Stimulated activated CD8-positive, alpha-beta memory T cell treated with anti-CD3 and anti-CD28 coated beads, Interleukin-7, amount 100 ng/mL, for 24 hours (primary cell): ENCODE measurements around the gene C22orf23.
"Not testable (repeated sequence)": the region's sequence is repeated elsewhere in the genome, so short reads cannot be mapped to it uniquely, and the experiment has no call there.

ENCODE experiments used
- DNase-seq: peaks from one replicate; pipeline ENCODE4 v3.0.0-alpha.2; 2020; ENCODE audit warnings: low read depth

The C22orf23 gene

DNA sequence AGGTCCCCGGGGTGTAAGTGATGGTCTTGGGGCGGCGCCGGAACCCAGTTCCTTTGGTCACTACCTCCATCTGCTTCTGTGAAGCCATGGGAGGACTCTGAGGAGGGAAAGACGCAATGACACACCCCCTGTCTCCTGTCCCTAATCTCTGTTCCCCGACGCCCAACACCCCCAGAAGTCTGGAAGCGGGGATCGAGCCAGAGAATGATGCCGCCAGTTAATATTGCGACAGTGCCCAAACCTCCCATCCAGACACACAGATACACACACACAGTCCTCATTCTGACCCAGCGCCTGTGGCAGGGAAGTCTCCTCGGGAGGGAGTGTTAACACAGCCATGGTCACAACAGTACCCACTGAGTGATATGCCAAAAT, 352 bp downstream of the C22orf23 start:
- no peak for DNase-seq

DNA sequence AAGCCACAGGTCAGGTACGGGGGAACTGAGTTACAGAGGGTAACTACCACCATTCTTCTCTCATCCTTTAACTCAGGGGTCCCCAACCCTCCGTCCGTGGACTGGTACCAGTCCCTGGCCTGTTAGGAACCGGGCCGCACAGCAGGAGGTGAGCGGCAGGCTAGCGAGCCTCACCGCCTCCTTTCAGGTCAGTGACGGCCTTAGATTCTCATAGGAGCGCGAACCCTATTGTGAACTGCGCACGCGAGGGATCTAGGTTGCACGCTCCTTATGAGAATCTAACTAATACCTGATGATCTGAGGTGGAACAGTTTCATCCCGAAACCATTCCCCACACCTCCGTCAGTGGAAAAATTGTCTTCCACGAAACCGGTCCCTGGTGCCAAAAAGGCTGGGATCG, 772 bp downstream of the C22orf23 start:
- not testable (repeated sequence) for DNase-seq

DNA sequence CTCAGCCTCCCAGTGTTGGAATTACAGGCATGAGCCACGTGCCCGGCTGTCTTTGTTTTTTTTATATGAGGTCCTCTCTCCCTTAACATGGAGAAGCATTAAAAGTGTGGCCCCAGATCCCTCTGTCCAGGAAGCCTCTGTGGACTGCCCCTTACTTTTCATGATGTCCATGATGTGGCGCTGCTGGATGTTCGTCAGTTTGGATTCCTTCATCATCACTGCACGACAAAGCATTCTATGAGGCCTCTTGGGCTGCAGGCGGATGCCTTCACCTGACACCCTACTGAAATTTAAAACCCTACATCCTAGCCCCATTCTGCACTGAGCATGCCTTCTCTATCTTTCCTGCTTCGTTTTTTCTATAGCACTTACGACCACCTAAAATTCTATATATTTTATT, 2.1 kb downstream of the C22orf23 start:
- DNase-seq = no peak

GRCh38 chr22:37947142-37947795, 6.1 kb downstream of the C22orf23 start:
- not testable (repeated sequence) for DNase-seq

DNA sequence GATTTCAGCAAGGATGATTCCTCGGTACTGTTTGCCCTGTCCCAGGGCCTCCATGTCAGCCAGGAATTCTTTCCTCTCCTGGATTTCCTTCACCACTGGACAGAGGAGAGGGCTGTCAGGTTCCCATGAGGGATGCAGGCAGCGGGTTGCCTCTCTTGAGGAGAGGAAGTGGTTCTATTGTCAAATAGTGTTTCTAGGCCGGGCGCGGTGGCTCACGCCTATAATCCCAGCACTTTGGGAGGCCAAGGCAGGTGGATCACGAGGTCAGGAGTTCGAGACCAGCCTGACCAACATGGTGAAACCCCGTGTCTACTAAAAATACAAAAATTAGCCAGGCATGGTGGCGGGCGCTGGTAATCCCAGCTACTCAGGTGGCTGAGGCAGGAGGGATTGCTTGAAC, 9.0 kb downstream of the C22orf23 start:
- DNase-seq = not testable (repeated sequence)

DNA sequence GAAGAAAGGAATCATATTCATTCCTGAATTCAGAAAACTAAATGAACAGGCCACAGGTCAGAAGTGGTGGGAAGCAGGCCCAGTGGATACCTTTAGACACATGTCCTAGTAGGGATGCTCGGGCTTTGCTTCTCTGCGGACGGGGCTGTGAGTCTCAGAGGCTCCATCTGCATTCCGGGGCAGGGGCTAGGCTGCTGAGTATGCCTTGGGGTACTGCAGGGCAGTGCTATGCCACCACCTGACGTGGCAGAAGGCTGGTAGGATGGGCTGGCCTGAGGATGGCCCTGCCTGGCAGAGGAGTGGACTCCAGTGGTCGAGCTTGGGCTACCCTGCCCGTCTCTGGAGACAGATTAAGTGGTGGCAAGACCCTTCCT, 9.6 kb downstream of the C22orf23 start:
- DNase-seq = no peak

- DNase-seq = no peak
Observed at GRCh38 chr22:37943136-37943824, 10.1 kb downstream of the C22orf23 start.

DNA sequence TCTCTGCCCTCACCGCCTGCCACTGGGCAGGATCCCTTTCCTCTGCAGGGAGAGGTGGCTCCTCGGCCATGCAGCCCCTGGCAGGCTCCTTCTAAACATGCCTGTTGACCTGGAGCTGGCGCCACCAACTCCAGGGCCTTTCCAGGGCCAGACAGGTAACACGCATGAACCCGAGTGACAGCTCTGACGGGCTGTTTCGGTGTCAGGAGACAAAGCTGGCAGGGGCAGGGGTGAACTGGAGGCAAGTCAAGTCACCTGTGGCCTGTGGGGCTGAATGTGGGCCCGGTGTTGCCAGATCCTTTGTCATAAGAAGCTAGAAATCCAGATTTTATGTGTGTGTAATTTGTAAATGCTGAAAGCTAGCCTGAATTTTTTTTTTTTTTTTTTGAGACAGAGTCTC, 11.3 kb downstream of the C22orf23 start:
- no peak for DNase-seq

DNA sequence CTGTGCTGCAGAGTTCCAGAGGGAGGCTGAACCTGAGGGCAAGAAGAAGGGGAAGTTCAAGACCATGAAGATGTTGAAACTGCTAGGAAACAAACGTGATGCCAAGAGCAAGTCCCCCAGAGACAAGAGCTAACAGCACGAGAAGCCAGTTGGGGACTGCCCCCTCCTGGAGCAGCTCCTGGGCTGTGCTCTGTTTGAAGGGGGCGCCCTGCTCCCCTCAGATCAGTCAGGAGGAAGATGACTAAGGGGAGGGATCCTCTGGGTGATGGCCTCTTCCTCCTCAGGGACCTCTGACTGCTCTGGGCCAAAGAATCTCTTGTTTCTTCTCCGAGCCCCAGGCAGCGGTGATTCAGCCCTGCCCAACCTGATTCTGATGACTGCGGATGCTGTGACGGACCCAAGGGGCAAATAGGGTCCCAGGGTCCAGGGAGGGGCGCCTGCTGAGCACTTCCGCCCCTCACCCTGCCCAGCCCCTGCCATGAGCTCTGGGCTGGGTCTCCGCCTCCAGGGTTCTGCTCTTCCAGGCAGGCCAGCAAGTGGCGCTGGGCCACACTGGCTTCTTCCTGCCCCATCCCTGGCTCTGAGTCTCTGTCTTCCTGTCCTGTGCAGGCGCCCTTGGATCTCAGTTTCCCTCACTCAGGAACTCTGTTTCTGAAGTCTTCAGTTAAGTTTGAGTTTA, 12.6 kb downstream of the C22orf23 start:
- no peak for DNase-seq

DNA sequence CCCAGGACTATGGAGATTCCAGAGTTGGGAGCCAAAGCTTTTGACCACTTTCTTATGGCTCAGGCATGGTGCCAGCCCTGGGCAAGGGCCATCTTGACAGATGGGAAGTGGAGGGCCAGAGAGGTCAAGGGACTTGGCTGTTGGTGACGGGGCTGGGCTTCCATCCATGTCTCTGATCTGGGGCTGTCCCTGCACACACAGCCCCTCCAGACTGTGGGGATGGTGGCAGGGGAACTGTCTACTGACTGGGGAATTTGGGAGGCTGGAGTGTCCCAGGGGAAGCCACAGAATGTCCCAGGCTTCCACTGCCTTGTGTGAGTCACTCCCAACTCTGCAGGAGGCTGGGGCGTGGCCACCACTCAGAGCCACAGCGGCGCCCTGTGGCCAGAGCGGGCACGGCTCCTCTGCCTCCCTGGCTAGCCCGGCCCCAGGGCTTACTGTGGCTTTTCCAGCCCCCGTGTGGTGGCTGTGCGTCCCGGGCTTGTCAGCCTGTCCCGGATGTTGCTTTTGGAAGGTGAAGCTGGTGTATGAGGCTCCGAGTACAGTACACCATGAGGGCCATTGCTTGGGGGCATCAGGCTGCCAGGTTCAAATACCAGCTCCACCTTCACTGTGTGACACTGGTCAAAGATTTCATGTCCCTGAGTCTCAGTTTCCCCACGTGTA, 19.6 kb downstream of the C22orf23 start:
- DNase-seq = peak; percentile 64

DNA sequence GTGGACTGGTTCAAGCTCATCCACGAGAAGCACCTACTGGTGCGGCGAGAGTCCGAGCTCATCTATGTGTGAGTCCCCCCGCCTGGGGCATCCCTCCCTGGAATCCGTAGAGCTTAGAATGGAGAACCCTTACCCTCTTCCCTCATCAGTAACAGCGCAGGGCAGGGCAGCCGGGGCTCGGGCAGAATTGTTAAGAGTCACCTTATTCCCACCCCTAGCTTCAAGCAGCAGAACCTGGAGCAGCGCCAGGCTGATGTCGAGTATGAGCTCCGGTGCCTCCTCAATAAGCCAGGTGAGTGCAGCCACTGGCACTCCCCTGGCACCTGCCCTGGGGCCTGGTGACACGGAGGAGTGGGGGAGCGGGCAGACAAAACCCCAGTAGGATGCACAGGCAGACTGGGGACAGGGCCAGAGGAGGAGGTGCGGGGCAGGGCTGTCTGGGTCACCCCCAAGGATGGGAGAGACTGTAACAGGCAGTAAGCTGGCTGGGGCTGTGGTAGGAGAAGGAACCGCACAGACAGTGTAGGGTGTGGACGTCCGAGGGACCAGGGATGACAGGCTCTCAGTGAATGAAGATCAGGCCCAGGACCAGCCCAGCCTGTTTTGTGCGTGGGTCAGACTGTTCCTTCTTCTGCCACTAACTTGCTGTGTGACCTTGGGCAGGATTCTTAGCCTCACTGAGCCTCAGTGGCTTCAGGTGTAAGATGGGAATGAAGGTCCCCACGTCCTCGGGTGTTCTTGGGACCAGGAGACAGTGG, 20.4 kb downstream of the C22orf23 start:
- DNase-seq = no peak

DNA sequence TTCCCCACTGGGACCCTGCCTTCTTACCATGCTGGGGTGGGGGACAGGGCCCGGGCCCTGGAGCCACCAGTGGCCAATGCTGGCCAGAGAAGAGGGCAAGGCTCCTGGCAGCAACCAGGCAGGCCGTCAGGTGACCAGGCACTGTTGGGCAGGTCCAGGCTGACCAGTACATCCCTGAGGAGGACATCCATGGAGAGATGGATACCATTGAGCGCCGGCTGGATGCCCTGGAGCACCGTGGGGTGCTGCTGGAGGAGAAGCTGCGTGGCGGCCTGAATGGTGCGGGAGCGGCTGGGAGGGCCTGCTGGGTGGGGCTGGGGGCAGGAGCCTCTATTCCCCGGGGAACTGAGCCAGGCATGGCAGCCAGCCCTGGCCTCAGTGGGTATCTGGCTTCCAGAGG, 21.0 kb downstream of the C22orf23 start:
- DNase-seq = no peak

GRCh38 chr22:37931893-37932389, 21.5 kb downstream of the C22orf23 start:
- no peak for DNase-seq

DNA sequence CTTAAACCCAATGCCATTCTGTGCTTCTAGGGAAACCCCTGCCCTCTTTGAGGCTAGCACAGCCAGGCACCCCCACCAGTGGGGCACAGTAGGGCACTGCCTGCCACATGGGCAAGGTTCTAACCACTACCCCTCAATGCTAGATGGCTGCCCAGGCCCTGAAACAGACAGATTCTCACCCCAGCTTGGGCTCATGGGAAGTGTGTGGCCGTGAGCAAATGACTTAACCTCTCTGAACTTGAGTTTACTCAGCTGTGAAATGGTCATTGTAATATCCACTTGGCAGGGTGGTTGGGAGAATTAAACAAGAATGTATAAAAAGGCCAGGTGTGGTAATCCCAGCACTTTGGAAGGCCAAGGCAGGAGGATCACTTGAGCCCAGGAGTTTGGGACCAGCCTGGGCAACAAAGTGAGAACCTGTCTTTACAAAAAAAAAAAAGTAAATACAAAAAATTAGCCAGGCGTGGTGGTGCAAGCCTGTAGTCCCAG, 22.4 kb downstream of the C22orf23 start:
- no peak for DNase-seq

DNA sequence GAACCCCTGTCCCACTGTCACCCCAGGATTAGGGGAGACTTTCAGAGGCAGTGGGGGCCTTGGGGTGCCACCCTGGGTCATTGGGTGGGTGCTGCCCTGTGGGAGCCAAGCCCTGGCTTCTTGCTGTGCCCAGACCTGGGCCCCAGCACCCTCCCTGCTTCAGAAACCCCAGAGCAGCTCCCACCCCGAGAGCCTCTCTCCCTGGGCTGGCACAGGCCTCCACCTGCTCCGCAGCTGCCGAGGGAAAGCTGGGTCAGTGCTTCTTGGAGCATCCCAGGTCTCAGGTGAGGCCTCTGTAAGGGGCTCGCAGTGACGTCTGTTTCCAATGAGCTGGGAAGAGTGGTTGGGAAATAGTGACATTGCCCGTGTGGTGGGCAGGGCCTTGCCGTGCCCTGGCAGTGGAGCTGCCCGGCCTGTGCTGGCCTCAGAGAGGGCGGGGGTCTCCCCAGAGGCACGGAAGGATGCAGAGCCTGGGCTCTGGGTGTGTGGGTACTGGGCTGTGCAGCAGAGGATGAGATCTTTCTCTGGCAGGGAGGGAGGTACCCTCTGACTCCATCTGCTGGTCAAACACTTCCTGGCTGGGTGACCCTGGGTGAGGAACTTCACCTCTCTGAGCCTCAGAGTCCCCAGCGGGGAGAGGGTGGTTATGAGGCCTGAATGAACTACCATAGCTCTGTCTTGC, 23.0 kb downstream of the C22orf23 start:
- no peak for DNase-seq

GRCh38 chr22:37929390-37929789, 24.0 kb downstream of the C22orf23 start:
- DNase-seq = no peak

DNA sequence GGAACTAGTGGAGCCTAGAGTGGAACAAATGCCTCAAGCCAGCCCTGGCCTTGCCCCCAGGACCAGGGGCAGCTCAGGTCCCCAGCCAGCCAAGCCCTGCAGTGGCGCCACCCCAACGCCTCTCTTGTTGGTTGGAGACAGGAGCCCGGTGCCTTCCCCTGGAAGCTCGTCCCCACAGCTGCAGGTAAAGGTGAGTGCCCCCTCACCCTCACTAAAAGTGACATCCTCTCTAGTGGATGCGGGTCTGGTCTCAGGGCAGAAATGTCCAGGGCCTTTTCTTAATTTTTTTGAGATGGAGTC, 25.8 kb downstream of the C22orf23 start:
- no peak for DNase-seq

GRCh38 chr22:37926771-37927636, 26.4 kb downstream of the C22orf23 start:
- DNase-seq = no peak

GRCh38 chr22:37926358-37926757, 27.0 kb downstream of the C22orf23 start:
- DNase-seq = no peak

DNA sequence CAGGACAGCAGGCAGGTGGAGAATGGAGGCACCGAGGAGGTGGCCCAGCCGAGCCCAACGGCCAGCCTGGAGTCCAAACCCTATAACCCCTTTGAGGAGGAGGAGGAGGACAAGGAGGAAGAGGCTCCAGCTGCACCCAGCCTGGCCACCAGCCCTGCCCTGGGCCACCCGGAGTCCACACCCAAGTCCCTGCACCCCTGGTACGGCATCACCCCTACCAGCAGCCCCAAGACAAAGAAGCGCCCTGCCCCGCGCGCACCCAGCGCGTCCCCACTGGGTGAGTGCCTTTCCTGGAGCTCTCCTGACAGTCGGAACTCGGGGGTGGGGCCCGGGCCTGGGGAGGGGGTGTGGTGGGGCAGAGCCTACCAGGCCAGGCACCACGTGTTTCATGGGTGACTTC, 27.6 kb downstream of the C22orf23 start:
- DNase-seq = no peak
